ENCODE data around the gene GSN.

- TF ChIP-seq KLF10 (CRISPR knock-in tag; IDR thresholded peaks at IDR 0.05), result no peak
- TF ChIP-seq ZNF639 (CRISPR knock-in tag; conservative IDR thresholded peaks at IDR 0.05 in 1 of 2, IDR thresholded peaks at IDR 0.05 in 1 of 2), result no peak
- no peak for TF ChIP-seq TRIM28 (IDR thresholded peaks at IDR 0.05)
- no peak for TF ChIP-seq GTF2F1 (IDR thresholded peaks at IDR 0.05; ENCODE audit: low read depth, low read length)
- no peak for TF ChIP-seq CTCF (IDR thresholded peaks at IDR 0.05 in 2 of 3, conservative IDR thresholded peaks at IDR 0.05 in 1 of 3; ENCODE audit: insufficient read depth in 2 of 3, low read depth in 1 of 3, low read length in 3 of 3)
- no peak for TF ChIP-seq ZFP36 (IDR thresholded peaks at IDR 0.05; ENCODE audit: low read depth, low read length, partially characterized antibody)
- no peak for TF ChIP-seq NRF1 (conservative IDR thresholded peaks at IDR 0.05 in 1 of 2, IDR thresholded peaks at IDR 0.05 in 1 of 2)
- TF ChIP-seq JUND (IDR thresholded peaks at IDR 0.05; ENCODE audit: borderline replicate concordance, low read depth, low read length), result no peak
- no peak for TF ChIP-seq JUND (tag; IDR thresholded peaks at IDR 0.05; ENCODE audit: borderline replicate concordance, low read depth, low read length)
- TF ChIP-seq SMARCA4 (IDR thresholded peaks at IDR 0.05), result no peak
- peak; percentile 58 for TF ChIP-seq USF2 (CRISPR knock-in tag; IDR thresholded peaks at IDR 0.05)
- TF ChIP-seq FOXM1 (IDR thresholded peaks at IDR 0.05; ENCODE audit: low read depth), result no peak
- no peak for TF ChIP-seq FOXM1 (CRISPR knock-in tag; IDR thresholded peaks at IDR 0.05; ENCODE audit: low read depth)
These were observed 32.5 kb upstream of the GSN start for GRCh38 chr9:121235512-121235911.

Data from K562 (cell line).